Activated CD8-positive, alpha-beta T cell treated with anti-CD3 and anti-CD28 coated beads, Interleukin-2, amount 10 ng/mL, durations not matched to agents 7 days and 5 days (primary cell): Measurements from ENCODE around the gene SPECC1L. TPM values are rescaled to one million over a fixed set of nuclear protein-coding genes. Genes with fewer than 3 reads are reported as not detected.

Source experiments
- ATAC-seq: fragments of 150-1000 bp; cut with Tn5 transposase; one replicate; pipeline ENCODE4 v1.10.0; 2021; ENCODE audit warnings: moderate library complexity
- CTCF ChIA-PET: fragments of 350-600 bp; sonication (Branson Sonifier 250); formaldehyde crosslinking; loops from one replicate; lab custom pipeline; 2021; ENCODE audit warnings: antibody characterized with exemption; lab: Charles Lee
- POLR2A ChIA-PET: fragments of 350-600 bp; sonication (Branson Sonifier 250); formaldehyde crosslinking; loops from one replicate; lab custom pipeline; 2021; ENCODE audit warnings: antibody characterized with exemption; lab: Charles Lee
- DNase-seq: peaks from one replicate; pipeline ENCODE4 v3.0.0-alpha.2; 2020
- H3K27ac Mint-ChIP-seq: one replicate; pipeline ENCODE4 v1.8.0; 2021; ENCODE audit warnings: mild to moderate bottlenecking, mixed read lengths
- H3K27me3 Mint-ChIP-seq: one replicate; pipeline ENCODE4 v1.8.0; 2021; ENCODE audit warnings: low read depth, mixed read lengths
- H3K36me3 Mint-ChIP-seq: one replicate; pipeline ENCODE4 v1.8.0; 2021; ENCODE audit warnings: low read depth, mixed read lengths
- H3K4me1 Mint-ChIP-seq: one replicate; pipeline ENCODE4 v1.8.0; 2021; ENCODE audit warnings: low read depth, mixed read lengths
- H3K4me3 Mint-ChIP-seq: one replicate; pipeline ENCODE4 v1.8.0; 2021; ENCODE audit warnings: mild to moderate bottlenecking, mixed read lengths
- H3K9me3 Mint-ChIP-seq: one replicate; pipeline ENCODE4 v1.8.0; 2022; ENCODE audit warnings: mixed read lengths; ENCODE audit not compliant: insufficient read depth
- total RNA-seq, 2 experiments: library from RNA; stranded (reverse); gene quantifications; one replicate each; pipeline ENCODE4 v1.2.3, GENCODE V29; 2021

Gene SPECC1L
- total RNA-seq, 2 experiments from 2014 or later, result 57.6 to 59.7 TPM

GRCh38 chr22:24355574-24355973 lies 84.9 kb downstream of the SPECC1L start:
- Mint-ChIP-seq H3K9me3 (peaks cover 3% of the 10 kb centered on the region), H3K4me3 (no peak overlapping the region), H3K36me3 (peaks cover 45% of the 10 kb centered on the region), H3K27me3 (no peaks in the 10 kb centered on the region), H3K27ac (no peak overlapping the region), H3K4me1 (peaks cover 8% of the 10 kb centered on the region)
- no peak for DNase-seq
- ATAC-seq, result no peak
- ChIA-PET CTCF (no interaction called here), POLR2A (no interaction called here)

GRCh38 chr22:24357547-24357946 lies 86.9 kb downstream of the SPECC1L start:
- Mint-ChIP-seq H3K27ac (no peak overlapping the region), H3K4me3 (no peak overlapping the region), H3K36me3 (peaks cover 42% of the 10 kb centered on the region), H3K9me3 (peaks cover 3% of the 10 kb centered on the region), H3K27me3 (no peaks in the 10 kb centered on the region), H3K4me1 (peaks cover 8% of the 10 kb centered on the region)
- ChIA-PET CTCF (interaction anchor here (0.9 to 1.0 kb wide), 2 partner anchors 12 to 168 kb away, joined by 3 to 4 read pairs; no protein-coding TSS in a partner anchor), POLR2A (no interaction called here)
- ATAC-seq (no peak), DNase-seq (no peak)

- H3K4me1 Mint-ChIP-seq, result peaks cover 8% of the 10 kb centered on the region
- CTCF ChIA-PET, result interaction anchor here (0.9 to 1.0 kb wide), 2 partner anchors 11 to 167 kb away, joined by 3 to 4 read pairs; no protein-coding TSS in a partner anchor
- POLR2A ChIA-PET, result no interaction called here
- DNase-seq (no peak), ATAC-seq (no peak)
- no peak overlapping the region for H3K4me3 Mint-ChIP-seq
- peaks cover 35% of the 10 kb centered on the region for H3K36me3 Mint-ChIP-seq
- peaks cover 3% of the 10 kb centered on the region for H3K9me3 Mint-ChIP-seq
- no peaks in the 10 kb centered on the region for H3K27me3 Mint-ChIP-seq
- no peak overlapping the region for H3K27ac Mint-ChIP-seq
These were observed 87.6 kb downstream of the SPECC1L start for GRCh38 chr22:24358105-24358836.

- Mint-ChIP-seq H3K27me3 (no peaks in the 10 kb centered on the region), H3K4me1 (peaks cover 8% of the 10 kb centered on the region), H3K9me3 (no peaks in the 10 kb centered on the region), H3K27ac (peak overlapping the region; percentile 28), H3K4me3 (no peak overlapping the region), H3K36me3 (peaks cover 23% of the 10 kb centered on the region)
- CTCF ChIA-PET, result no interaction called here
- DNase-seq (no peak), ATAC-seq (no peak)
- POLR2A ChIA-PET, result no interaction called here
These were observed 89.0 kb downstream of the SPECC1L start for GRCh38 chr22:24359452-24360120.

- peaks cover 28% of the 10 kb centered on the region for H3K36me3 Mint-ChIP-seq
- no peaks in the 10 kb centered on the region for H3K9me3 Mint-ChIP-seq
- no peak overlapping the region for H3K4me3 Mint-ChIP-seq
- no peak for ATAC-seq
- POLR2A ChIA-PET, result no interaction called here
- CTCF ChIA-PET, result interaction anchor here (1.5 kb wide), 1 partner anchor 10 kb away, joined by 5 read pairs; no protein-coding TSS in a partner anchor
- H3K27me3 Mint-ChIP-seq, result no peaks in the 10 kb centered on the region
- peaks cover 8% of the 10 kb centered on the region for H3K4me1 Mint-ChIP-seq
- H3K27ac Mint-ChIP-seq, result no peak overlapping the region
- no peak for DNase-seq
These were observed 91.5 kb downstream of the SPECC1L start for GRCh38 chr22:24361976-24362646.

- H3K36me3 Mint-ChIP-seq, result peaks cover 31% of the 10 kb centered on the region
- no peak overlapping the region for H3K27ac Mint-ChIP-seq
- ChIA-PET CTCF (interaction anchor here (1.5 kb wide), 1 partner anchor 11 kb away, joined by 5 read pairs; no protein-coding TSS in a partner anchor), POLR2A (no interaction called here)
- no peaks in the 10 kb centered on the region for H3K9me3 Mint-ChIP-seq
- peaks cover 8% of the 10 kb centered on the region for H3K4me1 Mint-ChIP-seq
- no peaks in the 10 kb centered on the region for H3K27me3 Mint-ChIP-seq
- DNase-seq, result no peak
- ATAC-seq, result no peak
- H3K4me3 Mint-ChIP-seq, result no peak overlapping the region
These were observed 92.6 kb downstream of the SPECC1L start for GRCh38 chr22:24363243-24363642.

GRCh38 chr22:24366701-24367100 lies 96.1 kb downstream of the SPECC1L start:
- Mint-ChIP-seq H3K4me1 (no peaks in the 10 kb centered on the region), H3K9me3 (no peaks in the 10 kb centered on the region), H3K36me3 (peaks cover 48% of the 10 kb centered on the region), H3K27me3 (no peaks in the 10 kb centered on the region), H3K4me3 (no peak overlapping the region), H3K27ac (no peak overlapping the region)
- ATAC-seq, result no peak
- no peak for DNase-seq
- CTCF ChIA-PET, result no interaction called here
- POLR2A ChIA-PET, result no interaction called here

- Mint-ChIP-seq H3K9me3 (no peaks in the 10 kb centered on the region), H3K27ac (no peak overlapping the region), H3K27me3 (no peaks in the 10 kb centered on the region), H3K4me3 (no peak overlapping the region), H3K4me1 (no peaks in the 10 kb centered on the region), H3K36me3 (peaks cover 54% of the 10 kb centered on the region)
- ChIA-PET POLR2A (no interaction called here), CTCF (no interaction called here)
- ATAC-seq (no peak), DNase-seq (no peak)
These were observed 97.2 kb downstream of the SPECC1L start for GRCh38 chr22:24367841-24368240.

- Mint-ChIP-seq H3K4me1 (no peaks in the 10 kb centered on the region), H3K27ac (no peak overlapping the region), H3K4me3 (no peak overlapping the region), H3K36me3 (peaks cover 70% of the 10 kb centered on the region), H3K27me3 (no peaks in the 10 kb centered on the region), H3K9me3 (peaks cover 4% of the 10 kb centered on the region)
- ATAC-seq, result no peak
- no peak for DNase-seq
- ChIA-PET POLR2A (no interaction called here), CTCF (interaction anchor here (1.2 kb wide), 1 partner anchor 13 kb away, joined by 4 read pairs; no protein-coding TSS in a partner anchor)
These were observed 99.8 kb downstream of the SPECC1L start for GRCh38 chr22:24370401-24370800.

GRCh38 chr22:24376002-24376401 lies 105.4 kb downstream of the SPECC1L start:
- Mint-ChIP-seq H3K9me3 (peaks cover 4% of the 10 kb centered on the region), H3K27ac (no peak overlapping the region), H3K4me3 (no peak overlapping the region), H3K36me3 (peaks cover 61% of the 10 kb centered on the region), H3K4me1 (peaks cover 23% of the 10 kb centered on the region), H3K27me3 (no peaks in the 10 kb centered on the region)
- ChIA-PET POLR2A (no interaction called here), CTCF (interaction anchor here (1.0 kb wide), 1 partner anchor 47 kb away, joined by 3 read pairs; no protein-coding TSS in a partner anchor)
- ATAC-seq, result no peak
- DNase-seq, result no peak

- Mint-ChIP-seq H3K9me3 (peaks cover 4% of the 10 kb centered on the region), H3K36me3 (peaks cover 58% of the 10 kb centered on the region), H3K27me3 (no peaks in the 10 kb centered on the region), H3K4me3 (no peak overlapping the region), H3K27ac (no peak overlapping the region), H3K4me1 (peaks cover 23% of the 10 kb centered on the region)
- no peak for DNase-seq
- CTCF ChIA-PET, result interaction anchor here (1.0 kb wide), 1 partner anchor 47 kb away, joined by 3 read pairs; no protein-coding TSS in a partner anchor
- no peak for ATAC-seq
- POLR2A ChIA-PET, result no interaction called here
These were observed 106.0 kb downstream of the SPECC1L start for GRCh38 chr22:24376586-24376985.
